AG09319 (cell line): Measurements from ENCODE around the gene RELT.

ENCODE experiments used
- DNase-seq: peaks from one replicate; pipeline ENCODE4 v3.0.0-alpha.2; 2010; ENCODE audit warnings: low read depth; ENCODE audit errors: extremely low read depth
- CTCF ChIP-seq: IDR thresholded peaks from 2 replicates; pipeline ENCODE4 v1.5.1; 2011; ENCODE audit warnings: low read depth, mild to moderate bottlenecking, inconsistent platforms, low read length, moderate library complexity

RELT gene

DNA sequence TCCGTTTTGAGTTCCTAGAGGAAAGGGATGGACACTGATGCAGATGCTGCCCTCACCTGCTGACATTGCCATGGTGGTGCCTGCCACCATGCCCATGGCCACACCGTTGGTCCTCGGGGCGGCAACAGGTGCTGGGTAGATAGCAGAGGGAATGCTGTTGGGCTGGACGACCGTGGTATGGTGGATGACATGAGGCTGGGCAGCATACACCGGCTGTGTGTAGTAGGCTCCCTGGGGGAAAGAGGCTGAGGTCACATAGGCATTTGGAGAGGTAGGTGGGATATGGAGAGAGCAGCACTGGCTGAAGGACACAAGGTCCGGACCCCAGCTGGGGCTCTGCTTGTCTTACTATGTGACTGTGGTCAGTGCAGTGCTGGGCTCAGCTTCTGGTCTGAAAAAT is 33.2 kb downstream of the RELT start:
- TF ChIP-seq CTCF = no peak
- DNase-seq = no peak

DNA sequence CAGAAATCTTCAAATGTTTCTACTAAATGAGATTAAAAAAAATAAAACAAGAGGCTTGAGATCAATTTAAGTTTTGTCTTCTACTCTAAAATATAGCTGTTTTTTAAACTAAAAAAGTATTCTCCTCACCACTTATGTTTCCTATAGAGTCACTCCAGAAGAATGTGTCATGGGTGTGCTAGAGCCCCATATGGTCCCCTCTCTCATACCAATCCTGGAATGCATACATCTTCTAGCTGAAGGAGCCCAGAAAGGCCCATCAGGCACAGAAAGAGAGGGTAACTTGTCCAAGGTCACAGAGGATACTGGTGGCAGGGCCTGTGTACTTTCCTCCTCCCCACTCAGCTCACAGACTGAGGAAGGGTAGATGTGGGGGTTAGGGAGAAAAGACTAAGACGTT is 34.4 kb downstream of the RELT start:
- no peak for DNase-seq
- no peak for TF ChIP-seq CTCF

DNA sequence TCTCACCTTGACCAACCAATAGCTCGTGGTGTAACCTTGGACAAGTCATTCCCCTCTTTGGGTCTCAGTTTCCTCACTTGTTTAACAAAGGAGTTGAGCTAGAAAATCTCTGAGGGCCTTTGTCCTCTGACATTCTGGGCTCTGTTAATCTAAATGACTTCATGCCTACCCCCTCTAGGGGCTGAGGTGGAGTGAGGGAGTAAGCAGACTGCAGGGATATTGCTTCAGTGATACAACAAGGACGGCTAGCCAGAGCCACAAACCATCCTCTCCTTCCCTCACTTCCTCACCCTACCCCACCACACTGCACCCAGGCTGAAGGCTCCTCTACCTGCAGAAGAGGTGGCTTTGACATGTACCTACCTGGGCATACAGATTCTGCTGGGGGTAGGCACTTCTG is 34.8 kb downstream of the RELT start:
- no peak for TF ChIP-seq CTCF
- no peak for DNase-seq

- no peak for DNase-seq
- no peak for TF ChIP-seq CTCF
These were observed 36.1 kb downstream of the RELT start for GRCh38 chr11:73412308-73412707.

DNA sequence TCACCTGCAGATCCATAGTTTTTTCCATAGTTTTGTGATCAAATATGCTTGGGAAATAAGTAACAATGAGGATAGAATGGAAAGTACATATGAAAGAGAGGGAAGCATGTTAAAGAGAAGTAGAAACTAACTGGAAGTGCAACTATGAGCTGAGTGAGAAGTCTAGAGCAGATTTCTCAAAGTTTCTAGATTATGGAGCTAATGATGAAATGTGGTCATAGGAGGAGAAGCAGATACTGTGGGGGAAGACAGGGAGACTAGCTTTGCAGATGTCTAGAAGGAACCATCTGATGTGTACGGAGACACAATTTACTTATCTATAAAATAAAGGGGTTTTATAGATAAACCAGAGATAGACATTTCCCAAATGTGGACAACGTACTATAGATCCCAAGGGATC is 37.1 kb downstream of the RELT start:
- no peak for TF ChIP-seq CTCF
- DNase-seq = no peak

GRCh38 chr11:73414977-73415651 is 38.9 kb downstream of the RELT start:
- no peak for TF ChIP-seq CTCF
- DNase-seq = no peak

- no peak for DNase-seq
- TF ChIP-seq CTCF = no peak
These were observed 39.8 kb downstream of the RELT start for GRCh38 chr11:73415854-73416615.
